ENCODE data around the gene GAMT. TPM values are rescaled to one million over a fixed set of nuclear protein-coding genes. Genes with fewer than 3 reads are reported as not detected.

Gene GAMT
- total and polyA plus RNA-seq, 2 of the 13 experiments (the other 11 are each of a cell fraction or from before 2014, with no cell fraction given), result 115 to 124 TPM

GRCh38 chr19:1446713-1447481 is 45.6 kb upstream of the GAMT start (continued):
- TF ChIP-seq POGK (CRISPR knock-in tag; conservative IDR thresholded peaks at IDR 0.05) (0 out of 2 replicates have a peak, but pooled peaks have one; percentile 33), SOX6 (IDR thresholded peaks at IDR 0.05) (no peak), SOX6 (CRISPR knock-in tag; IDR thresholded peaks at IDR 0.05) (0 out of 2 replicates have a peak, but pooled peaks have one; percentile 14), MLXIP (CRISPR knock-in tag; IDR thresholded peaks at IDR 0.05; ENCODE audit: borderline replicate concordance) (no peak), ZNF660 (CRISPR knock-in tag; IDR thresholded peaks at IDR 0.05; ENCODE audit: borderline replicate concordance, low read depth) (no peak), CEBPG (CRISPR knock-in tag; IDR thresholded peaks at IDR 0.05) (no peak), TFE3 (CRISPR knock-in tag; IDR thresholded peaks at IDR 0.05) (peak; percentile 60; the same call in 1 of the 2 replicates), KLF11 (CRISPR knock-in tag; IDR thresholded peaks at IDR 0.05) (no peak), THAP9 (CRISPR knock-in tag; IDR thresholded peaks at IDR 0.05; ENCODE audit: borderline replicate concordance) (0 out of 2 replicates have a peak, but pooled peaks have one; percentile 28), ZFYVE20 (CRISPR knock-in tag; IDR thresholded peaks at IDR 0.05; ENCODE audit: borderline replicate concordance, low read depth) (0 out of 2 replicates have a peak, but pooled peaks have one; percentile 68), EZH2 (conservative IDR thresholded peaks at IDR 0.05; ENCODE audit: low read depth, low read length) (0 out of 2 replicates have a peak, but pooled peaks have one; percentile 39), SCMH1 (CRISPR knock-in tag; IDR thresholded peaks at IDR 0.05; ENCODE audit: borderline replicate concordance) (no peak)
- TF ChIP-seq, protein P1, sequence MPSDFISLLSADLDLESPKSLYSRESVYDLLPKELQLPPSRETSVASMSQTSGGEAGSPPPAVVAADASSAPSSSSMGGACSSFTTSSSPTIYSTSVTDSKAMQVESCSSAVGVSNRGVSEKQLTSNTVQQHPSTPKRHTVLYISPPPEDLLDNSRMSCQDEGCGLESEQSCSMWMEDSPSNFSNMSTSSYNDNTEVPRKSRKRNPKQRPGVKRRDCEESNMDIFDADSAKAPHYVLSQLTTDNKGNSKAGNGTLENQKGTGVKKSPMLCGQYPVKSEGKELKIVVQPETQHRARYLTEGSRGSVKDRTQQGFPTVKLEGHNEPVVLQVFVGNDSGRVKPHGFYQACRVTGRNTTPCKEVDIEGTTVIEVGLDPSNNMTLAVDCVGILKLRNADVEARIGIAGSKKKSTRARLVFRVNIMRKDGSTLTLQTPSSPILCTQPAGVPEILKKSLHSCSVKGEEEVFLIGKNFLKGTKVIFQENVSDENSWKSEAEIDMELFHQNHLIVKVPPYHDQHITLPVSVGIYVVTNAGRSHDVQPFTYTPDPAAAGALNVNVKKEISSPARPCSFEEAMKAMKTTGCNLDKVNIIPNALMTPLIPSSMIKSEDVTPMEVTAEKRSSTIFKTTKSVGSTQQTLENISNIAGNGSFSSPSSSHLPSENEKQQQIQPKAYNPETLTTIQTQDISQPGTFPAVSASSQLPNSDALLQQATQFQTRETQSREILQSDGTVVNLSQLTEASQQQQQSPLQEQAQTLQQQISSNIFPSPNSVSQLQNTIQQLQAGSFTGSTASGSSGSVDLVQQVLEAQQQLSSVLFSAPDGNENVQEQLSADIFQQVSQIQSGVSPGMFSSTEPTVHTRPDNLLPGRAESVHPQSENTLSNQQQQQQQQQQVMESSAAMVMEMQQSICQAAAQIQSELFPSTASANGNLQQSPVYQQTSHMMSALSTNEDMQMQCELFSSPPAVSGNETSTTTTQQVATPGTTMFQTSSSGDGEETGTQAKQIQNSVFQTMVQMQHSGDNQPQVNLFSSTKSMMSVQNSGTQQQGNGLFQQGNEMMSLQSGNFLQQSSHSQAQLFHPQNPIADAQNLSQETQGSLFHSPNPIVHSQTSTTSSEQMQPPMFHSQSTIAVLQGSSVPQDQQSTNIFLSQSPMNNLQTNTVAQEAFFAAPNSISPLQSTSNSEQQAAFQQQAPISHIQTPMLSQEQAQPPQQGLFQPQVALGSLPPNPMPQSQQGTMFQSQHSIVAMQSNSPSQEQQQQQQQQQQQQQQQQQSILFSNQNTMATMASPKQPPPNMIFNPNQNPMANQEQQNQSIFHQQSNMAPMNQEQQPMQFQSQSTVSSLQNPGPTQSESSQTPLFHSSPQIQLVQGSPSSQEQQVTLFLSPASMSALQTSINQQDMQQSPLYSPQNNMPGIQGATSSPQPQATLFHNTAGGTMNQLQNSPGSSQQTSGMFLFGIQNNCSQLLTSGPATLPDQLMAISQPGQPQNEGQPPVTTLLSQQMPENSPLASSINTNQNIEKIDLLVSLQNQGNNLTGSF (CRISPR knock-in tag; IDR thresholded peaks at IDR 0.05), result peak; percentile 70; the same call in 1 of the 2 replicates

Measured in HepG2 (cell line).